Measurements from ENCODE around the gene S100G. TPM values are rescaled to one million over a fixed set of nuclear protein-coding genes. Genes with fewer than 3 reads are reported as not detected.

S100G gene
- total RNA-seq, 1 donor = not detected

DNA sequence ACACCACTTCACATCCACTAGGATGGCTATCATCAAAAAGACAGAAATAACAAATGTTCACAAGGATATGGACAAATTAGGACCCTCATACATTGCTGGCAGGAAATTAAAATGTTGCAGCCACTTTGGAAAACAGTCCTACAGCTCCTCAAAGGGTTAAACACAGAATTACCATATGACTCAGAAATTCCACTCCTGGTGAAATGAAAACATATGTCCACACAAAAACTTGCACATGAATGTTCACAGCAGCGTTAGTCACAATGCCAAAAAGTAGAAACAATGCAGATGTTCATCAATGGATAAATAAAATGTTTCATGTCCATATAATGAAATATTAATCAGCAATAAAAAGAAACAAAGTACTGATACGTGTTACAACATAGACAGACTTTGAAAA lies 15.1 kb downstream of the S100G start:
- Histone ChIP-seq H3K27me3 (ENCODE audit: insufficient read depth, low read length) (no peaks in the 10 kb centered on the region), H3K4me3 (ENCODE audit: low read length) (no peak overlapping the region), H3K9me3 (ENCODE audit: low read depth, low read length) (no peaks in the 10 kb centered on the region), H3K4me1 (ENCODE audit: insufficient read depth, low read length) (no peaks in the 10 kb centered on the region)

GRCh38 chrX:16666541-16666940 lies 16.6 kb downstream of the S100G start:
- H3K4me3 ChIP-seq (ENCODE audit: low read length) = no peak overlapping the region
- no peaks in the 10 kb centered on the region for H3K27me3 ChIP-seq (ENCODE audit: insufficient read depth, low read length)
- no peaks in the 10 kb centered on the region for H3K4me1 ChIP-seq (ENCODE audit: insufficient read depth, low read length)
- no peaks in the 10 kb centered on the region for H3K9me3 ChIP-seq (ENCODE audit: low read depth, low read length)

- Histone ChIP-seq H3K4me3 (ENCODE audit: low read length) (no peak overlapping the region), H3K9me3 (ENCODE audit: low read depth, low read length) (no peaks in the 10 kb centered on the region), H3K4me1 (ENCODE audit: insufficient read depth, low read length) (no peaks in the 10 kb centered on the region), H3K27me3 (ENCODE audit: insufficient read depth, low read length) (no peaks in the 10 kb centered on the region)
Observed at GRCh38 chrX:16671005-16671404, 21.0 kb downstream of the S100G start.

- Histone ChIP-seq H3K4me1 (ENCODE audit: insufficient read depth, low read length) (no peaks in the 10 kb centered on the region), H3K27me3 (ENCODE audit: insufficient read depth, low read length) (no peaks in the 10 kb centered on the region), H3K9me3 (ENCODE audit: low read depth, low read length) (no peaks in the 10 kb centered on the region), H3K4me3 (ENCODE audit: low read length) (no peak overlapping the region)
Observed at GRCh38 chrX:16678689-16679088, 28.7 kb downstream of the S100G start.

DNA sequence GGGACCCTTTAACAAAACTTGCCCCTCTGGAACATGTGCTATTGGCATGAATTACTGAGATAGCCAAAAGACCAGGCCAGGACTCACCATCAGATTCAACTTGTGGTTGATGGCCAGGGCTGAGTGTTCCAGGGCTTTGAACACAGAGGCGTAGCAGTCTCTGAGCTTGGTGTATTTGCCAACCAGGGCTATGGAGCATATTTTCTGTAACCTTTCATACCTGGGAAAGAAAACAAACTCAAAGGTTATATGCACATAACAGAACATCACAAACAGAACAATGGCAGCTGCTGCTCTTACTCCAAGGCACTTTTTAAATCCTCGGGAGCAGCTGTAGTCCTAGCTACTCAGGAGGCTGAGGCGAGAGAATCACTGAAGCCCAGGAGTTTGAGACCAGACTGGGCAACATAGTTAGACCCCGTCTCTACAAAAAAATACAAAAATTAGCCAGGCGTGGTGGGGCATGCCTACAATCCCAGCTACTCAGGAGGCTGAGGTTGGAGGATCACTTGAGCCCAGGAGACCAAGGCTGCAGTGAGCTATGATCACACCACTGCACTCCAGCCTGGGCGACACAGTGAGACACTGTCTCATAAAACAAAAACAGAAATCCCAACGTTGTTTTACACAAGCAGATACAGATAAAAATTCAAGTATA lies 33.2 kb downstream of the S100G start:
- Histone ChIP-seq H3K4me3 (ENCODE audit: low read length) (no peak overlapping the region), H3K27me3 (ENCODE audit: insufficient read depth, low read length) (no peaks in the 10 kb centered on the region), H3K4me1 (ENCODE audit: insufficient read depth, low read length) (no peaks in the 10 kb centered on the region), H3K9me3 (ENCODE audit: low read depth, low read length) (no peaks in the 10 kb centered on the region)

GRCh38 chrX:16687514-16687913 lies 37.6 kb downstream of the S100G start:
- Histone ChIP-seq H3K4me1 (ENCODE audit: insufficient read depth, low read length) (no peaks in the 10 kb centered on the region), H3K27me3 (ENCODE audit: insufficient read depth, low read length) (no peaks in the 10 kb centered on the region), H3K4me3 (ENCODE audit: low read length) (no peak overlapping the region), H3K9me3 (ENCODE audit: low read depth, low read length) (no peaks in the 10 kb centered on the region)

- no peak overlapping the region for H3K4me3 ChIP-seq (ENCODE audit: low read length)
- H3K4me1 ChIP-seq (ENCODE audit: insufficient read depth, low read length) = no peaks in the 10 kb centered on the region
- no peaks in the 10 kb centered on the region for H3K9me3 ChIP-seq (ENCODE audit: low read depth, low read length)
- H3K27me3 ChIP-seq (ENCODE audit: insufficient read depth, low read length) = no peaks in the 10 kb centered on the region
Observed at GRCh38 chrX:16695079-16695676, 45.2 kb downstream of the S100G start.

DNA sequence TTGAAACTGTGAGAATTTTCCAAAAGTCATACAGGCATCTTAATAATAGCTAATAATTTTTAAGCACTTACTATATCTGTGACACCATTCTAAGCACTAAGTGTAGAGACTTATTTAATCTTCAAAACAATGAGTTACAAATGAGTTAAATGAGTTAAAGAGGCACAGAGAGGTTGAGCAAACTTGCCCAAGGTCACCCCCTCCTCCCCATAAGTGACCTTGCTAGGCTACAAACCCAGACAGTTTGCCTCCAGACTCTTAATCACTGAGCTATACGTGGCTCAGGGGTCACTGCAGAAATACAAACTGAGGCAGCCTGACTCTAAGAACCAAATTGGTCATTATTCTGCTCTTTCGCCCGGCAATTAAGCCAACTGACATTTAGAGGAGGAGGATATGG lies 47.0 kb downstream of the S100G start:
- no peak overlapping the region for H3K4me3 ChIP-seq (ENCODE audit: low read length)
- H3K9me3 ChIP-seq (ENCODE audit: low read depth, low read length) = no peaks in the 10 kb centered on the region
- no peaks in the 10 kb centered on the region for H3K27me3 ChIP-seq (ENCODE audit: insufficient read depth, low read length)
- H3K4me1 ChIP-seq (ENCODE audit: insufficient read depth, low read length) = no peaks in the 10 kb centered on the region

GRCh38 chrX:16699389-16699788 lies 49.4 kb downstream of the S100G start:
- Histone ChIP-seq H3K4me1 (ENCODE audit: insufficient read depth, low read length) (no peaks in the 10 kb centered on the region), H3K27me3 (ENCODE audit: insufficient read depth, low read length) (no peaks in the 10 kb centered on the region), H3K4me3 (ENCODE audit: low read length) (no peak overlapping the region), H3K9me3 (ENCODE audit: low read depth, low read length) (no peaks in the 10 kb centered on the region)

DNA sequence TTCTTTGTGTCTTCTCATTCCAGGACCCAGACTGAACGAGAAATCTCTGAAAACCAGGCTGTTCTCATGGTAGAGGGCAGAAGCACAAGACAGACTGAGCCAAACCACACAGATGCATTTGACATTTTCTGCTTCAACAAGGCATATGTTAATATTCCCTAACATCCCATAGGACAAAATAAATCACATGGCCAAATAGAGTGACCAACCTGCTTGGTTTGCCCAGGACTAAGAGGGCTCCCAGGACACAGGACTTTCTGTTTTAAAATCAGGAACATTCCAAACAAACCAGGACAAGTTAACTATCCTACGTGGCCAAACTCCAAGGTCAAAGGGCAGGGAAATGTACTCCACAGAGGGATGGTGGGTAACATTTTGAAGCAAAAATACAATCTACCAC lies 50.8 kb downstream of the S100G start:
- no peaks in the 10 kb centered on the region for H3K27me3 ChIP-seq (ENCODE audit: insufficient read depth, low read length)
- no peaks in the 10 kb centered on the region for H3K4me1 ChIP-seq (ENCODE audit: insufficient read depth, low read length)
- H3K9me3 ChIP-seq (ENCODE audit: low read depth, low read length) = no peaks in the 10 kb centered on the region
- no peak overlapping the region for H3K4me3 ChIP-seq (ENCODE audit: low read length)

GRCh38 chrX:16702700-16703599 lies 53.0 kb downstream of the S100G start:
- H3K4me1 ChIP-seq (ENCODE audit: insufficient read depth, low read length) = no peaks in the 10 kb centered on the region
- H3K27me3 ChIP-seq (ENCODE audit: insufficient read depth, low read length) = no peaks in the 10 kb centered on the region
- H3K4me3 ChIP-seq (ENCODE audit: low read length) = no peak overlapping the region
- H3K9me3 ChIP-seq (ENCODE audit: low read depth, low read length) = no peaks in the 10 kb centered on the region

Other genes with a start within 250 kb of the S100G start
- 2.9 TPM for gene CTPS2, start 62.5 kb downstream of the S100G start, total RNA-seq
- gene SYAP1, start 69.5 kb downstream of the S100G start, total RNA-seq = 43.0 TPM
- 17.9 TPM for gene TXLNG, start 136.3 kb downstream of the S100G start, total RNA-seq
- 158 TPM for gene RBBP7, start 220.2 kb downstream of the S100G start, total RNA-seq